Measurements from ENCODE around the gene VPS16.

VPS16 gene

GRCh38 chr20:2809690-2810089, 30.9 kb upstream of the VPS16 start:
- no peak overlapping the region for H3K4me3 ChIP-seq (ENCODE audit: control insufficient read depth, low read depth, low read length)
- TF ChIP-seq CTCF (conservative IDR thresholded peaks at IDR 0.05; ENCODE audit: control insufficient read depth, insufficient read depth, low read depth, low read length): no peak
- DNase-seq (ENCODE audit: low read depth): no peak

- no peak for TF ChIP-seq CTCF (conservative IDR thresholded peaks at IDR 0.05; ENCODE audit: control insufficient read depth, insufficient read depth, low read depth, low read length)
- H3K4me3 ChIP-seq (ENCODE audit: control insufficient read depth, low read depth, low read length): no peak overlapping the region
- DNase-seq (ENCODE audit: low read depth): no peak
Observed at GRCh38 chr20:2812189-2812588, 28.4 kb upstream of the VPS16 start.

GRCh38 chr20:2814076-2814475, 26.5 kb upstream of the VPS16 start:
- peak; percentile 33 for DNase-seq (ENCODE audit: low read depth)
- H3K4me3 ChIP-seq (ENCODE audit: control insufficient read depth, low read depth, low read length): no peak overlapping the region
- TF ChIP-seq CTCF (conservative IDR thresholded peaks at IDR 0.05; ENCODE audit: control insufficient read depth, insufficient read depth, low read depth, low read length): no peak

- DNase-seq (ENCODE audit: low read depth): peak; percentile 100
- TF ChIP-seq CTCF (conservative IDR thresholded peaks at IDR 0.05; ENCODE audit: control insufficient read depth, insufficient read depth, low read depth, low read length): no peak
- no peak within 1 kb of the TSS for H3K4me3 ChIP-seq (ENCODE audit: control insufficient read depth, low read depth, low read length)
Observed at GRCh38 chr20:2814587-2815051, 25.9 kb upstream of the VPS16 start, which contains the start of gene C20orf141. C20orf141 (plus strand) TSS chr20:2814987; CDS start chr20:2815185, 198 bp downstream.

- DNase-seq (ENCODE audit: low read depth): no peak
- TF ChIP-seq CTCF (conservative IDR thresholded peaks at IDR 0.05; ENCODE audit: control insufficient read depth, insufficient read depth, low read depth, low read length): no peak
- H3K4me3 ChIP-seq (ENCODE audit: control insufficient read depth, low read depth, low read length): no peak overlapping the region
Observed at GRCh38 chr20:2815242-2815900, 25.2 kb upstream of the VPS16 start.

- no peak for DNase-seq (ENCODE audit: low read depth)
- no peak for TF ChIP-seq CTCF (conservative IDR thresholded peaks at IDR 0.05; ENCODE audit: control insufficient read depth, insufficient read depth, low read depth, low read length)
- no peak within 1 kb of the TSS for H3K4me3 ChIP-seq (ENCODE audit: control insufficient read depth, low read depth, low read length)
Observed at GRCh38 chr20:2816030-2816582, 24.4 kb upstream of the VPS16 start, which contains the start of gene TMEM239. TMEM239 (plus strand) TSS chr20:2816364; CDS start chr20:2816555, 191 bp downstream.

Measured in fibroblast of mammary gland (primary cell).